DMS53 treated with DMSO at 0.1 percent for 48 hours (cell line): ENCODE measurements around the gene SAPCD2.

ENCODE experiments used
- DNase-seq: peaks from one replicate; lab custom pipeline; 2025; ENCODE audit not compliant: unreplicated experiment; lab: John Stamatoyannopoulos, UW

Gene SAPCD2

GRCh38 chr9:137020771-137021567, 49.4 kb downstream of the SAPCD2 start:
- DNase-seq: no peak

GRCh38 chr9:137019891-137020683, 50.3 kb downstream of the SAPCD2 start:
- DNase-seq: no peak

- no peak for DNase-seq
These were observed 51.4 kb downstream of the SAPCD2 start for GRCh38 chr9:137018761-137019559.

- no peak for DNase-seq
These were observed 52.4 kb downstream of the SAPCD2 start for GRCh38 chr9:137017791-137018497.

- DNase-seq: no peak
These were observed 53.3 kb downstream of the SAPCD2 start for GRCh38 chr9:137017071-137017470.

GRCh38 chr9:137016436-137016835, 53.9 kb downstream of the SAPCD2 start:
- no peak for DNase-seq

- no peak for DNase-seq
These were observed 54.4 kb downstream of the SAPCD2 start for GRCh38 chr9:137015976-137016375.

GRCh38 chr9:137015540-137015930, 54.8 kb downstream of the SAPCD2 start:
- DNase-seq: no peak

GRCh38 chr9:137014776-137015539, 55.4 kb downstream of the SAPCD2 start:
- no peak for DNase-seq

GRCh38 chr9:137014166-137014565, 56.2 kb downstream of the SAPCD2 start:
- DNase-seq: no peak

- no peak for DNase-seq
These were observed 56.8 kb downstream of the SAPCD2 start for GRCh38 chr9:137013571-137013940.

GRCh38 chr9:137012694-137013570, 57.4 kb downstream of the SAPCD2 start:
- no peak for DNase-seq
